HepG2 (cell line): ENCODE results near the gene KRTAP1-1. TPM values are rescaled to one million over a fixed set of nuclear protein-coding genes. Genes with fewer than 3 reads are reported as not detected.

Experiments
- DNMT3B ChIP-seq: conservative IDR thresholded peaks from 2 replicates; pipeline ENCODE4 v1.6.1; 2016; ENCODE audit warnings: missing biosample characterization, control low read depth
- ETV6 ChIP-seq: sonication (generic); formaldehyde crosslinking; conservative IDR thresholded peaks from 2 replicates; pipeline ENCODE4 v1.4.0; 2020; ENCODE audit warnings: missing genetic modification reagents
- MAFF ChIP-seq: IDR thresholded peaks from 2 replicates; pipeline ENCODE4 v1.6.1; 2011; ENCODE audit warnings: low read depth, low read length, improper control_type of control experiment
- NR2F1 ChIP-seq, 2 experiments: fragments of 450-650 bp in 1 of 2; formaldehyde crosslinking in 1 of 2; IDR thresholded peaks; 2 replicates each; pipeline versions ENCODE4 v1.5.0 to v1.6.1; 2016 to 2020; ENCODE audit warnings: mild to moderate bottlenecking in 1 of 2, missing compliant biosample characterization in 1 of 2, missing genetic modification reagents in 1 of 2, moderate library complexity in 1 of 2
- NR3C1 ChIP-seq: sonication (generic); formaldehyde crosslinking; IDR thresholded peaks from 2 replicates; pipeline ENCODE4 v1.4.0; 2020; ENCODE audit warnings: missing genetic modification reagents
- SIN3A ChIP-seq: IDR thresholded peaks from 2 replicates; pipeline ENCODE4 v1.6.1; 2011; ENCODE audit warnings: low read depth, mild to moderate bottlenecking, control low read depth, low read length, borderline replicate concordance
- TEAD3 ChIP-seq: optimal IDR thresholded peaks from 2 replicates; pipeline ENCODE3; 2016; ENCODE audit warnings: borderline replicate concordance
- ZNF563 ChIP-seq: sonication (generic); formaldehyde crosslinking; IDR thresholded peaks from 2 replicates; pipeline ENCODE4 v1.8.0; 2022; ENCODE audit warnings: mild to moderate bottlenecking, moderate library complexity, missing genetic modification reagents
- polyA plus RNA-seq, 8 experiments: library from polyadenylated mRNA; depleted of rRNA in 3 of 8; stranded (reverse) in 7 of 8; unstranded in 1 of 8; fragments of >200 nt; fragmentation: Illumina TruSeq in 4 of 8; extraction: Trizol in 4 of 8; gene quantifications; 2 replicates each; pipeline versions ENCODE4 v1.2.1 to v1.2.3, GENCODE V29; 2011 to 2016; ENCODE audit warnings: low read depth in 4 of 8, missing spikeins in 1 of 8, mixed read lengths in 1 of 8; ENCODE audit not compliant: insufficient read depth in 1 of 8
- total RNA-seq, 5 experiments: library from RNA; depleted of rRNA; stranded (reverse); fragments of >200 nt; fragmentation: Illumina TruSeq; extraction: Trizol; gene quantifications; 2 replicates each; pipeline ENCODE4 v1.2.3, GENCODE V29; 2016; ENCODE audit warnings: low read depth in 1 of 5
- TF ChIP-seq, protein P1 (sequence below): sonication (generic); formaldehyde crosslinking; IDR thresholded peaks from 2 replicates; pipeline ENCODE4 v1.4.0; 2020; ENCODE audit warnings: mild to moderate bottlenecking, missing genetic modification reagents
- TF ChIP-seq, protein P2 (sequence below): sonication (generic); formaldehyde crosslinking; IDR thresholded peaks from 2 replicates; pipeline ENCODE4 v1.4.0; 2020; ENCODE audit warnings: missing genetic modification reagents
- TF ChIP-seq, protein P3 (sequence below): sonication (generic); formaldehyde crosslinking; conservative IDR thresholded peaks from 2 replicates; pipeline ENCODE4 v1.4.0; 2020; ENCODE audit warnings: missing genetic modification reagents

The KRTAP1-1 gene
- total and polyA plus RNA-seq, 2 of the 13 experiments (the other 11 are each of a cell fraction or from before 2014, with no cell fraction given): not detected

DNA sequence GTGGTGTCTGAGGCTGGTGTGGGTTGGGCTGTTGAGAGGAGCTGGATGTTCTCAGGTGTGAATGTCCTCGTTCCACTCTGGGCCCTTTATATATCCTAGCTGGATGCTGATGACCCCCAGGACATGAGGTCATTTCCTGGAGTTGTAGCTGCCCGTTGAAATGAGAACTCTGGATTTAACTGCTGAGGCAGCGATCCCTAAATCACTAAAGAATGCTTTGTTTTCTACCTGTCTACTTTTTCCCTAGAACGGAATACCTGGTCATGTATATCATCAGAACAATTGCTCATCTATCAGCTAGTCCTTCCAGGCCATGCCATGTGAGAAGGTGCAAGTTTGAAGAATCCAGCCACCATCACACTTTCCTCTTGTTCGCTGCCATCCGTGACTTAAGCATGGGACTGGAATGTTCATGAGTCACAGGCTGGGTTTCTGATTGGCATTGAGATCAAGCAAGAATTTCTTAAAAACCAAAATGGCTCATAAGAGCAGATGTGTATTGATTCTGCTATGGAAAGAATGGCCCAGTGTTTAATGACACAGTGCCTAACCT, 18.9 kb upstream of the KRTAP1-1 start, which contains the start of gene KRTAP2-3 (continued):
- TF ChIP-seq ZNF563 (CRISPR knock-in tag) (no peak), ETV6 (CRISPR knock-in tag) (no peak), TEAD3 (CRISPR knock-in tag) (peak; percentile 56), DNMT3B (CRISPR knock-in tag) (no peak), NR3C1 (no peak), NR2F1 (CRISPR knock-in tag; IDR thresholded peaks at IDR 0.05) (no peak), SIN3A (no peak), MAFF (peak; percentile 70)
- TF ChIP-seq, protein P1, sequence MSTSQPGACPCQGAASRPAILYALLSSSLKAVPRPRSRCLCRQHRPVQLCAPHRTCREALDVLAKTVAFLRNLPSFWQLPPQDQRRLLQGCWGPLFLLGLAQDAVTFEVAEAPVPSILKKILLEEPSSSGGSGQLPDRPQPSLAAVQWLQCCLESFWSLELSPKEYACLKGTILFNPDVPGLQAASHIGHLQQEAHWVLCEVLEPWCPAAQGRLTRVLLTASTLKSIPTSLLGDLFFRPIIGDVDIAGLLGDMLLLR (CRISPR knock-in tag): no peak
- TF ChIP-seq, protein P2, sequence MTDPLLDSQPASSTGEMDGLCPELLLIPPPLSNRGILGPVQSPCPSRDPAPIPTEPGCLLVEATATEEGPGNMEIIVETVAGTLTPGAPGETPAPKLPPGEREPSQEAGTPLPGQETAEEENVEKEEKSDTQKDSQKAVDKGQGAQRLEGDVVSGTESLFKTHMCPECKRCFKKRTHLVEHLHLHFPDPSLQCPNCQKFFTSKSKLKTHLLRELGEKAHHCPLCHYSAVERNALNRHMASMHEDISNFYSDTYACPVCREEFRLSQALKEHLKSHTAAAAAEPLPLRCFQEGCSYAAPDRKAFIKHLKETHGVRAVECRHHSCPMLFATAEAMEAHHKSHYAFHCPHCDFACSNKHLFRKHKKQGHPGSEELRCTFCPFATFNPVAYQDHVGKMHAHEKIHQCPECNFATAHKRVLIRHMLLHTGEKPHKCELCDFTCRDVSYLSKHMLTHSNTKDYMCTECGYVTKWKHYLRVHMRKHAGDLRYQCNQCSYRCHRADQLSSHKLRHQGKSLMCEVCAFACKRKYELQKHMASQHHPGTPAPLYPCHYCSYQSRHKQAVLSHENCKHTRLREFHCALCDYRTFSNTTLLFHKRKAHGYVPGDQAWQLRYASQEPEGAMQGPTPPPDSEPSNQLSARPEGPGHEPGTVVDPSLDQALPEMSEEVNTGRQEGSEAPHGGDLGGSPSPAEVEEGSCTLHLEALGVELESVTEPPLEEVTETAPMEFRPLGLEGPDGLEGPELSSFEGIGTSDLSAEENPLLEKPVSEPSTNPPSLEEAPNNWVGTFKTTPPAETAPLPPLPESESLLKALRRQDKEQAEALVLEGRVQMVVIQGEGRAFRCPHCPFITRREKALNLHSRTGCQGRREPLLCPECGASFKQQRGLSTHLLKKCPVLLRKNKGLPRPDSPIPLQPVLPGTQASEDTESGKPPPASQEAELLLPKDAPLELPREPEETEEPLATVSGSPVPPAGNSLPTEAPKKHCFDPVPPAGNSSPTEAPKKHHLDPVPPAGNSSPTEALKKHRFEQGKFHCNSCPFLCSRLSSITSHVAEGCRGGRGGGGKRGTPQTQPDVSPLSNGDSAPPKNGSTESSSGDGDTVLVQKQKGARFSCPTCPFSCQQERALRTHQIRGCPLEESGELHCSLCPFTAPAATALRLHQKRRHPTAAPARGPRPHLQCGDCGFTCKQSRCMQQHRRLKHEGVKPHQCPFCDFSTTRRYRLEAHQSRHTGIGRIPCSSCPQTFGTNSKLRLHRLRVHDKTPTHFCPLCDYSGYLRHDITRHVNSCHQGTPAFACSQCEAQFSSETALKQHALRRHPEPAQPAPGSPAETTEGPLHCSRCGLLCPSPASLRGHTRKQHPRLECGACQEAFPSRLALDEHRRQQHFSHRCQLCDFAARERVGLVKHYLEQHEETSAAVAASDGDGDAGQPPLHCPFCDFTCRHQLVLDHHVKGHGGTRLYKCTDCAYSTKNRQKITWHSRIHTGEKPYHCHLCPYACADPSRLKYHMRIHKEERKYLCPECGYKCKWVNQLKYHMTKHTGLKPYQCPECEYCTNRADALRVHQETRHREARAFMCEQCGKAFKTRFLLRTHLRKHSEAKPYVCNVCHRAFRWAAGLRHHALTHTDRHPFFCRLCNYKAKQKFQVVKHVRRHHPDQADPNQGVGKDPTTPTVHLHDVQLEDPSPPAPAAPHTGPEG (CRISPR knock-in tag): no peak
- TF ChIP-seq, protein P3, sequence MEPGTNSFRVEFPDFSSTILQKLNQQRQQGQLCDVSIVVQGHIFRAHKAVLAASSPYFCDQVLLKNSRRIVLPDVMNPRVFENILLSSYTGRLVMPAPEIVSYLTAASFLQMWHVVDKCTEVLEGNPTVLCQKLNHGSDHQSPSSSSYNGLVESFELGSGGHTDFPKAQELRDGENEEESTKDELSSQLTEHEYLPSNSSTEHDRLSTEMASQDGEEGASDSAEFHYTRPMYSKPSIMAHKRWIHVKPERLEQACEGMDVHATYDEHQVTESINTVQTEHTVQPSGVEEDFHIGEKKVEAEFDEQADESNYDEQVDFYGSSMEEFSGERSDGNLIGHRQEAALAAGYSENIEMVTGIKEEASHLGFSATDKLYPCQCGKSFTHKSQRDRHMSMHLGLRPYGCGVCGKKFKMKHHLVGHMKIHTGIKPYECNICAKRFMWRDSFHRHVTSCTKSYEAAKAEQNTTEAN: no peak
